K562 (cell line): ENCODE results near the gene ZNF195. TPM values are rescaled to one million over a fixed set of nuclear protein-coding genes. Genes with fewer than 3 reads are reported as not detected.
A peak's percentile ranks its signal among the peaks of the same experiment; 100 is the strongest.

ENCODE experiments used
- ASH1L ChIP-seq: fragments of 450-650 bp; IDR thresholded peaks from 2 replicates; pipeline ENCODE4 v1.6.1; 2018; ENCODE audit warnings: borderline replicate concordance, mild to moderate bottlenecking, low read depth; ENCODE audit not compliant: partially characterized antibody
- CEBPG ChIP-seq, 3 experiments: fragments of 200-800 bp in 1 of 3; sonication (Bioruptor generic) in 1 of 3; sonication (generic) in 1 of 3; formaldehyde crosslinking in 1 of 3; IDR thresholded peaks in 2 of 3; conservative IDR thresholded peaks in 1 of 3; 2 replicates each; pipeline versions ENCODE4 v1.6.1 to v1.8.0; 2016 to 2022; ENCODE audit warnings: missing compliant biosample characterization in 2 of 3, missing genetic modification characterization in 2 of 3, mild to moderate bottlenecking in 1 of 3, missing genetic modification reagents in 1 of 3
- CUX1 ChIP-seq: fragments of 200-800 bp; sonication (Bioruptor generic); IDR thresholded peaks from 2 replicates; pipeline ENCODE4 v1.6.1; 2016; ENCODE audit warnings: missing genetic modification characterization, missing compliant biosample characterization
- E2F3 ChIP-seq: fragments of 250-450 bp; sonication (Bioruptor Pico); IDR thresholded peaks from 2 replicates; pipeline ENCODE4 v1.4.0; 2020; ENCODE audit warnings: mild to moderate bottlenecking
- HDAC1 ChIP-seq, 2 experiments: fragments of 450-650 bp; IDR thresholded peaks; 2 replicates each; pipeline ENCODE4 v1.6.1; 2016 to 2017; ENCODE audit warnings: inconsistent platforms in 1 of 2, mild to moderate bottlenecking in 1 of 2, moderate library complexity in 1 of 2
- HDGF ChIP-seq: fragments of 450-650 bp; IDR thresholded peaks from 2 replicates; pipeline ENCODE4 v1.6.1; 2016
- HEY1 ChIP-seq: fragments of 250-450 bp; sonication (Bioruptor Pico); IDR thresholded peaks from 2 replicates; pipeline ENCODE4 v1.5.0; 2020; ENCODE audit warnings: mild to moderate bottlenecking, moderate library complexity, borderline replicate concordance
- HMGN3 ChIP-seq: IDR thresholded peaks from 2 replicates; pipeline ENCODE4 v1.6.1; 2011; ENCODE audit warnings: borderline replicate concordance, low read depth, mild to moderate bottlenecking, mixed read lengths, low read length; ENCODE audit not compliant: insufficient read length; ENCODE audit errors: extremely low read depth
- HOMEZ ChIP-seq: fragments of 250-450 bp; sonication (Bioruptor Pico); IDR thresholded peaks from 2 replicates; pipeline ENCODE4 v1.4.0; 2020; ENCODE audit warnings: mild to moderate bottlenecking, moderate library complexity
- KAT2B ChIP-seq: IDR thresholded peaks from one replicate; pipeline ENCODE4 v1.6.1; 2012; ENCODE audit warnings: low read depth, mild to moderate bottlenecking, control low read depth, inconsistent platforms, low read length, moderate library complexity
- KLF1 ChIP-seq: fragments of 450-650 bp; IDR thresholded peaks from 2 replicates; pipeline ENCODE4 v1.6.1; 2016; ENCODE audit warnings: missing genetic modification characterization, missing compliant biosample characterization
- KLF16 ChIP-seq: IDR thresholded peaks from 2 replicates; pipeline ENCODE4 v1.6.1; 2016; ENCODE audit warnings: antibody characterized with exemption
- KLF6 ChIP-seq: fragments of 250-450 bp; sonication (Bioruptor Pico); IDR thresholded peaks from 2 replicates; pipeline ENCODE4 v1.4.0; 2020; ENCODE audit warnings: mild to moderate bottlenecking, moderate library complexity, borderline replicate concordance
- MXI1 ChIP-seq: IDR thresholded peaks from 2 replicates; pipeline ENCODE4 v1.6.1; 2011; ENCODE audit warnings: low read depth, mild to moderate bottlenecking, improper control_type of control experiment, low read length
- NCOR1 ChIP-seq: fragments of 450-650 bp; IDR thresholded peaks from 2 replicates; pipeline ENCODE4 v1.6.1; 2016; ENCODE audit warnings: mild to moderate bottlenecking, moderate library complexity
- OTX1 ChIP-seq: fragments of 450-650 bp; formaldehyde crosslinking; IDR thresholded peaks from 2 replicates; pipeline ENCODE4 v1.4.0; 2022; ENCODE audit warnings: mild to moderate bottlenecking
- POLR2A ChIP-seq: fragments of 450-650 bp; conservative IDR thresholded peaks from 2 replicates; pipeline ENCODE4 v1.6.1; 2016
- POLR2AphosphoS2 ChIP-seq: IDR thresholded peaks from 2 replicates; pipeline ENCODE4 v1.6.1; 2012; ENCODE audit warnings: low read length, improper control_type of control experiment
- RFX5 ChIP-seq: IDR thresholded peaks from 2 replicates; pipeline ENCODE4 v1.6.1; 2011; ENCODE audit warnings: low read depth, mild to moderate bottlenecking, improper control_type of control experiment, low read length
- RNF2 ChIP-seq: sonication (generic); IDR thresholded peaks from 2 replicates; pipeline ENCODE4 v1.6.1; 2016
- SNIP1 ChIP-seq: fragments of 450-650 bp; IDR thresholded peaks from 2 replicates; pipeline ENCODE4 v1.7.1; 2017; ENCODE audit warnings: low read depth, mild to moderate bottlenecking
- SP2 ChIP-seq: IDR thresholded peaks from 2 replicates; pipeline ENCODE4 v1.6.1; 2011; ENCODE audit warnings: mild to moderate bottlenecking, low read depth, low read length, moderate library complexity; ENCODE audit not compliant: poor library complexity, severe bottlenecking; ENCODE audit errors: extremely low read depth
- ZNF444 ChIP-seq: fragments of 250-450 bp; sonication (Bioruptor Pico); IDR thresholded peaks from 2 replicates; pipeline ENCODE4 v1.4.0; 2020; ENCODE audit warnings: mild to moderate bottlenecking, moderate library complexity
- ZNF584 ChIP-seq: fragments of 200-800 bp; sonication (Bioruptor generic); IDR thresholded peaks from 2 replicates; pipeline ENCODE4 v1.6.1; 2016; ENCODE audit warnings: low read depth, mild to moderate bottlenecking, missing genetic modification characterization, missing compliant biosample characterization
- ZNF589 ChIP-seq: fragments of 200-800 bp; sonication (Bioruptor generic); IDR thresholded peaks from 2 replicates; pipeline ENCODE4 v1.6.1; 2016; ENCODE audit warnings: low read depth, missing genetic modification characterization, missing compliant biosample characterization
- polyA plus RNA-seq, 8 experiments: library from polyadenylated mRNA; depleted of rRNA in 4 of 8; stranded (reverse) in 5 of 8; unstranded in 3 of 8; fragments of >200 nt; fragmentation: Nextera tagmentation in 2 of 8; fragmentation: Illumina TruSeq in 1 of 8; extraction: Ambion mirVana in 2 of 8; extraction: Trizol in 1 of 8; gene quantifications; 2 replicates each; pipeline versions ENCODE4 v1.2.1 to v1.2.3, GENCODE V29; 2011 to 2014; ENCODE audit warnings: inconsistent platforms in 1 of 8, missing spikeins in 1 of 8
- total RNA-seq, 7 experiments: library from RNA; depleted of rRNA in 6 of 7; stranded (reverse); fragments of >200 nt in 6 of 7; fragmentation: Illumina TruSeq in 2 of 7; extraction: Trizol in 2 of 7; gene quantifications; 2 replicates each; pipeline versions ENCODE4 v1.2.1 to v1.2.3, GENCODE V29; 2011 to 2021; ENCODE audit warnings: low replicate concordance in 1 of 7

The ZNF195 gene
- total and polyA plus RNA-seq, 9 of the 15 experiments (the other 6 are each of a cell fraction or from before 2014, with no cell fraction given), result 42.1 to 75.5 (median 60.4) TPM

GRCh38 chr11:3340025-3340424, 38.9 kb downstream of the ZNF195 start (continued):
- TF ChIP-seq HEY1 (CRISPR knock-in tag) (no peak), ZNF444 (CRISPR knock-in tag) (no peak), ASH1L (no peak), HDAC1 (IDR thresholded peaks at IDR 0.05) (peak in 1 of 2 experiments; percentile 59; a peak in 1 of 4 replicates), KLF6 (CRISPR knock-in tag) (no peak), SP2 (no peak), HMGN3 (no peak), POLR2A (no peak), E2F3 (CRISPR knock-in tag) (no peak), NCOR1 (no peak), HDGF (no peak), RNF2 (no peak), KAT2B (no peak), ZNF589 (CRISPR knock-in tag) (0 out of 2 replicates have a peak, but pooled peaks have one; percentile 64), OTX1 (CRISPR knock-in tag) (no peak), KLF1 (tag) (no peak), CEBPG (CRISPR knock-in tag; IDR thresholded peaks at IDR 0.05) (no peak; the same call in 1 of the 2 replicates), CEBPG (tag; conservative IDR thresholded peaks at IDR 0.05 in 1 of 2, IDR thresholded peaks at IDR 0.05 in 1 of 2) (0 out of 4 replicates have a peak, but pooled peaks of 1 of the 2 experiments have one; percentile 23), ZNF584 (CRISPR knock-in tag) (no peak), KLF16 (no peak), HOMEZ (CRISPR knock-in tag) (no peak), CUX1 (CRISPR knock-in tag) (no peak), RFX5 (no peak), MXI1 (no peak), POLR2AphosphoS2 (no peak), SNIP1 (no peak)
